ENCODE data around the gene AHDC1.

- TF ChIP-seq PATZ1 (CRISPR knock-in tag; IDR thresholded peaks at IDR 0.05; ENCODE audit: borderline replicate concordance) (no peak), CREB5 (CRISPR knock-in tag; IDR thresholded peaks at IDR 0.05; ENCODE audit: low read depth) (no peak), ZFP30 (CRISPR knock-in tag; IDR thresholded peaks at IDR 0.05) (no peak), RARB (CRISPR knock-in tag; IDR thresholded peaks at IDR 0.05) (no peak), ZFP3 (CRISPR knock-in tag; IDR thresholded peaks at IDR 0.05) (no peak), POU6F1 (CRISPR knock-in tag; IDR thresholded peaks at IDR 0.05; ENCODE audit: borderline replicate concordance, low read depth) (no peak), ZNF565 (CRISPR knock-in tag; conservative IDR thresholded peaks at IDR 0.05; ENCODE audit: low read depth) (no peak), GLIS3 (CRISPR knock-in tag; IDR thresholded peaks at IDR 0.05) (no peak)
Measured at GRCh38 chr1:27609210-27609555, 5.2 kb upstream of the AHDC1 start.

Data from SK-N-SH treated with all-trans-retinoic acid at 6 μM for 48 hours (cell line).